HCT116 (cell line): Measurements from ENCODE around the gene FAM168A. TPM values are rescaled to one million over a fixed set of nuclear protein-coding genes. Genes with fewer than 3 reads are reported as not detected.

Experiments
- ATAC-seq: fragments of 200-7000 bp; cut with Tn5 transposase; 2 replicates; pipeline ENCODE4 v1.9.1; 2020; ENCODE audit warnings: mild to moderate bottlenecking, moderate library complexity
- BruUV-seq: library from RNA; stranded (reverse); fragments of 400-500 nt; replicated peaks from 2 replicates; lab custom pipeline; 2021; lab: Mats Ljungman, UMichigan
- CTCF ChIA-PET: fragments of 300-600 bp; sonication (Branson Sonifier 250); formaldehyde crosslinking; loops from one replicate; lab custom pipeline; 2021; ENCODE audit warnings: antibody characterized with exemption; lab: Charles Lee
- POLR2A ChIA-PET: fragments of 300-600, 350-600 bp; sonication (Branson Sonifier 250); formaldehyde crosslinking; loops from one replicate; lab custom pipeline; 2021; ENCODE audit warnings: antibody characterized with exemption; lab: Charles Lee
- RAD21 ChIA-PET, 2 experiments: fragments of 300-600 bp; sonication (Branson Sonifier 250); formaldehyde crosslinking; loops; one replicate each; lab custom pipeline; 2023; ENCODE audit warnings: low total read pairs in 2 of 2; ENCODE audit not compliant: uncharacterized antibody in 2 of 2, unreplicated experiment in 2 of 2, low non-redundant PET in 1 of 2; lab: Charles Lee
- DNase-seq: peaks from one replicate; pipeline ENCODE4 v3.0.0-alpha.2; 2010; ENCODE audit warnings: low read depth, low spot score
- H2AFZ ChIP-seq: fragments of 200-600 bp; shearing (Covaris generic), sonication (generic); 2 replicates; pipeline ENCODE4 v1.6.1; 2017; ENCODE audit warnings: low read depth, mixed run types, mixed read lengths, antibody characterized with exemption, low read length; ENCODE audit not compliant: poor library complexity, severe bottlenecking
- H3K27ac ChIP-seq: 2 replicates; pipeline ENCODE4 v1.5.1; 2012; ENCODE audit warnings: low read depth, low read length
- H3K27me3 ChIP-seq: fragments of 200-600 bp; sonication (generic); 2 replicates; pipeline ENCODE4 v1.6.1; 2016; ENCODE audit warnings: mixed run types, low read length, mixed read lengths; ENCODE audit not compliant: insufficient read depth
- H3K36me3 ChIP-seq, 2 experiments: fragments of 200-500 bp in 1 of 2; fragments of 200-600 bp in 1 of 2; sonication (Bioruptor generic) in 1 of 2; sonication (generic) in 1 of 2; 2 replicates each; pipeline versions ENCODE4 v1.5.1 to v1.6.1; 2014 to 2016; ENCODE audit warnings: low read length in 2 of 2, inconsistent platforms in 1 of 2, mixed read lengths in 1 of 2, mixed run types in 1 of 2; ENCODE audit not compliant: insufficient read depth in 2 of 2, control insufficient read depth in 1 of 2
- H3K4me1 ChIP-seq, 2 experiments: fragments of 200-600 bp in 1 of 2; sonication (generic) in 1 of 2; 2 replicates each; pipeline versions ENCODE4 v1.5.1 to v1.6.1; 2012 to 2017; ENCODE audit warnings: low read length in 2 of 2, inconsistent platforms in 1 of 2, mild to moderate bottlenecking in 1 of 2, mixed read lengths in 1 of 2, mixed run types in 1 of 2, moderate library complexity in 1 of 2; ENCODE audit not compliant: insufficient read depth in 2 of 2, control insufficient read depth in 1 of 2
- H3K4me2 ChIP-seq: fragments of 200-600 bp; sonication (generic); 2 replicates; pipeline ENCODE4 v1.6.1; 2017; ENCODE audit warnings: mixed run types, low read length, mixed read lengths
- H3K4me3 ChIP-seq, 2 experiments: fragments of 200-600 bp in 1 of 2; sonication (generic) in 1 of 2; replicated peaks in 1 of 2; 2 replicates each; pipeline ENCODE4 v1.5.1; 2011 to 2016; ENCODE audit warnings: low read length in 2 of 2, control low read depth in 1 of 2, low read depth in 1 of 2, mild to moderate bottlenecking in 1 of 2, mixed read lengths in 1 of 2, mixed run types in 1 of 2
- H3K79me2 ChIP-seq: fragments of 200-600 bp; sonication (generic); 2 replicates; pipeline ENCODE4 v1.6.1; 2017; ENCODE audit warnings: mild to moderate bottlenecking, mixed run types, low read length, moderate library complexity, mixed read lengths; ENCODE audit not compliant: insufficient read depth
- H3K9ac ChIP-seq: fragments of 200-600 bp; sonication (generic); 2 replicates; pipeline ENCODE4 v1.6.1; 2016; ENCODE audit warnings: low read length, mixed read lengths
- H3K9me2 ChIP-seq: fragments of 200-600 bp; sonication (generic), shearing (Covaris generic); 2 replicates; pipeline ENCODE4 v1.6.1; 2017; ENCODE audit warnings: mixed run types, mild to moderate bottlenecking, moderate library complexity; ENCODE audit not compliant: insufficient read depth
- H3K9me3 ChIP-seq, 2 experiments: fragments of 200-500 bp in 1 of 2; fragments of 200-600 bp in 1 of 2; sonication (Bioruptor generic) in 1 of 2; sonication (generic) in 1 of 2; 2 replicates each; pipeline ENCODE4 v1.6.1; 2014 to 2017; ENCODE audit warnings: low read length in 2 of 2, mixed read lengths in 2 of 2, inconsistent platforms in 1 of 2, low read depth in 1 of 2, mild to moderate bottlenecking in 1 of 2, mixed run types in 1 of 2, moderate library complexity in 1 of 2; ENCODE audit not compliant: control insufficient read depth in 1 of 2, insufficient read depth in 1 of 2
- H4K20me1 ChIP-seq: fragments of 200-600 bp; sonication (generic), shearing (Covaris generic); 2 replicates; pipeline ENCODE4 v1.6.1; 2017; ENCODE audit warnings: mixed run types, mild to moderate bottlenecking, moderate library complexity; ENCODE audit not compliant: insufficient read depth
- CBX3 ChIP-seq: IDR thresholded peaks from 2 replicates; pipeline ENCODE4 v1.6.1; 2012; ENCODE audit warnings: low read depth
- JUND ChIP-seq: IDR thresholded peaks from 2 replicates; pipeline ENCODE4 v1.6.1; 2012
- POLR2AphosphoS5 ChIP-seq: IDR thresholded peaks from 2 replicates; pipeline ENCODE4 v1.6.1; 2011; ENCODE audit warnings: mild to moderate bottlenecking, low read depth, low read length, moderate library complexity
- RAD21 ChIP-seq: IDR thresholded peaks from 2 replicates; pipeline ENCODE4 v1.6.1; 2012; ENCODE audit warnings: low read depth, mild to moderate bottlenecking
- SP1 ChIP-seq: IDR thresholded peaks from 2 replicates; pipeline ENCODE4 v1.6.1; 2012; ENCODE audit warnings: low read depth
- SRF ChIP-seq: IDR thresholded peaks from 2 replicates; pipeline ENCODE4 v1.6.1; 2012; ENCODE audit warnings: low read depth
- ZFX ChIP-seq: fragments of 450-650 bp; IDR thresholded peaks from 2 replicates; pipeline ENCODE4 v1.6.1; 2017
- ZNF274 ChIP-seq: fragments of 200-500 bp; sonication (Bioruptor generic); IDR thresholded peaks from 2 replicates; pipeline ENCODE4 v1.6.1; 2014; ENCODE audit warnings: mild to moderate bottlenecking, low read depth, low read length, inconsistent platforms
- intact Hi-C: fragments of 100-400 bp; cut with micrococcal nuclease; formaldehyde crosslinking; loops from 2 replicates; pipeline ENCODE4 v1.10.0; 2022
- total RNA-seq: library from RNA; stranded (reverse); gene quantifications from one replicate; pipeline ENCODE4 v1.2.1, GENCODE V29; 2021; ENCODE audit not compliant: unreplicated experiment
- TF ChIP-seq, protein P1 (sequence below): IDR thresholded peaks from 2 replicates; pipeline ENCODE4 v1.6.1; 2012
- TF ChIP-seq, protein P2 (sequence below), 3 experiments: fragments of 200-600 bp in 1 of 3; sonication (generic) in 1 of 3; IDR thresholded peaks in 2 of 3; conservative IDR thresholded peaks in 1 of 3; 2 replicates each; pipeline ENCODE4 v1.5.1; 2012 to 2017; ENCODE audit warnings: low read depth in 2 of 3, low read length in 2 of 3, antibody characterized with exemption in 1 of 3, borderline replicate concordance in 1 of 3, control low read depth in 1 of 3, mild to moderate bottlenecking in 1 of 3, mixed read lengths in 1 of 3, mixed run types in 1 of 3, moderate library complexity in 1 of 3; ENCODE audit not compliant: insufficient read depth in 1 of 3
- TF ChIP-seq, protein P3 (sequence below): IDR thresholded peaks from 2 replicates; pipeline ENCODE4 v1.6.1; 2012; ENCODE audit warnings: low read depth

The FAM168A gene
- total RNA-seq, 1 experiment from 2014 or later = 31.5 TPM

DNA sequence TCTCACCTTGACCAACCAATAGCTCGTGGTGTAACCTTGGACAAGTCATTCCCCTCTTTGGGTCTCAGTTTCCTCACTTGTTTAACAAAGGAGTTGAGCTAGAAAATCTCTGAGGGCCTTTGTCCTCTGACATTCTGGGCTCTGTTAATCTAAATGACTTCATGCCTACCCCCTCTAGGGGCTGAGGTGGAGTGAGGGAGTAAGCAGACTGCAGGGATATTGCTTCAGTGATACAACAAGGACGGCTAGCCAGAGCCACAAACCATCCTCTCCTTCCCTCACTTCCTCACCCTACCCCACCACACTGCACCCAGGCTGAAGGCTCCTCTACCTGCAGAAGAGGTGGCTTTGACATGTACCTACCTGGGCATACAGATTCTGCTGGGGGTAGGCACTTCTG, 186.9 kb downstream of the FAM168A start:
- DNase-seq (no peak), ATAC-seq (no peak)
- ChIA-PET POLR2A (no interaction called here), CTCF (no interaction called here), RAD21 (no interaction called here)
- no peak overlapping the region for H3K9ac ChIP-seq
- no peaks in the 10 kb centered on the region for H4K20me1 ChIP-seq
- H3K9me3 ChIP-seq = no peaks in the 10 kb centered on the region
- H2AFZ ChIP-seq = no peak overlapping the region
- H3K27ac ChIP-seq = no peak overlapping the region
- no peaks in the 10 kb centered on the region for H3K79me2 ChIP-seq
- H3K27me3 ChIP-seq = no peaks in the 10 kb centered on the region
- peaks cover 0 to 3% of the 10 kb centered on the region in 2 experiments; a peak in 1 of 4 replicates for H3K4me1 ChIP-seq
- peaks cover 0 to 4% of the 10 kb centered on the region in 2 experiments; a peak in 1 of 4 replicates for H3K36me3 ChIP-seq
- TF ChIP-seq, protein P1, sequence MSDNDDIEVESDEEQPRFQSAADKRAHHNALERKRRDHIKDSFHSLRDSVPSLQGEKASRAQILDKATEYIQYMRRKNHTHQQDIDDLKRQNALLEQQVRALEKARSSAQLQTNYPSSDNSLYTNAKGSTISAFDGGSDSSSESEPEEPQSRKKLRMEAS = no peak
- TF ChIP-seq SP1 = no peak
- TF ChIP-seq ZNF274 = no peak
- TF ChIP-seq, protein P2, sequence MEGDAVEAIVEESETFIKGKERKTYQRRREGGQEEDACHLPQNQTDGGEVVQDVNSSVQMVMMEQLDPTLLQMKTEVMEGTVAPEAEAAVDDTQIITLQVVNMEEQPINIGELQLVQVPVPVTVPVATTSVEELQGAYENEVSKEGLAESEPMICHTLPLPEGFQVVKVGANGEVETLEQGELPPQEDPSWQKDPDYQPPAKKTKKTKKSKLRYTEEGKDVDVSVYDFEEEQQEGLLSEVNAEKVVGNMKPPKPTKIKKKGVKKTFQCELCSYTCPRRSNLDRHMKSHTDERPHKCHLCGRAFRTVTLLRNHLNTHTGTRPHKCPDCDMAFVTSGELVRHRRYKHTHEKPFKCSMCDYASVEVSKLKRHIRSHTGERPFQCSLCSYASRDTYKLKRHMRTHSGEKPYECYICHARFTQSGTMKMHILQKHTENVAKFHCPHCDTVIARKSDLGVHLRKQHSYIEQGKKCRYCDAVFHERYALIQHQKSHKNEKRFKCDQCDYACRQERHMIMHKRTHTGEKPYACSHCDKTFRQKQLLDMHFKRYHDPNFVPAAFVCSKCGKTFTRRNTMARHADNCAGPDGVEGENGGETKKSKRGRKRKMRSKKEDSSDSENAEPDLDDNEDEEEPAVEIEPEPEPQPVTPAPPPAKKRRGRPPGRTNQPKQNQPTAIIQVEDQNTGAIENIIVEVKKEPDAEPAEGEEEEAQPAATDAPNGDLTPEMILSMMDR (IDR thresholded peaks at IDR 0.05 in 2 of 3, conservative IDR thresholded peaks at IDR 0.05 in 1 of 3; ENCODE audit: borderline replicate concordance in 1 of 3, insufficient read depth in 1 of 3, low read depth in 2 of 3, low read length in 2 of 3) = no peak
- no peak for TF ChIP-seq ZFX
- TF ChIP-seq, protein P3, sequence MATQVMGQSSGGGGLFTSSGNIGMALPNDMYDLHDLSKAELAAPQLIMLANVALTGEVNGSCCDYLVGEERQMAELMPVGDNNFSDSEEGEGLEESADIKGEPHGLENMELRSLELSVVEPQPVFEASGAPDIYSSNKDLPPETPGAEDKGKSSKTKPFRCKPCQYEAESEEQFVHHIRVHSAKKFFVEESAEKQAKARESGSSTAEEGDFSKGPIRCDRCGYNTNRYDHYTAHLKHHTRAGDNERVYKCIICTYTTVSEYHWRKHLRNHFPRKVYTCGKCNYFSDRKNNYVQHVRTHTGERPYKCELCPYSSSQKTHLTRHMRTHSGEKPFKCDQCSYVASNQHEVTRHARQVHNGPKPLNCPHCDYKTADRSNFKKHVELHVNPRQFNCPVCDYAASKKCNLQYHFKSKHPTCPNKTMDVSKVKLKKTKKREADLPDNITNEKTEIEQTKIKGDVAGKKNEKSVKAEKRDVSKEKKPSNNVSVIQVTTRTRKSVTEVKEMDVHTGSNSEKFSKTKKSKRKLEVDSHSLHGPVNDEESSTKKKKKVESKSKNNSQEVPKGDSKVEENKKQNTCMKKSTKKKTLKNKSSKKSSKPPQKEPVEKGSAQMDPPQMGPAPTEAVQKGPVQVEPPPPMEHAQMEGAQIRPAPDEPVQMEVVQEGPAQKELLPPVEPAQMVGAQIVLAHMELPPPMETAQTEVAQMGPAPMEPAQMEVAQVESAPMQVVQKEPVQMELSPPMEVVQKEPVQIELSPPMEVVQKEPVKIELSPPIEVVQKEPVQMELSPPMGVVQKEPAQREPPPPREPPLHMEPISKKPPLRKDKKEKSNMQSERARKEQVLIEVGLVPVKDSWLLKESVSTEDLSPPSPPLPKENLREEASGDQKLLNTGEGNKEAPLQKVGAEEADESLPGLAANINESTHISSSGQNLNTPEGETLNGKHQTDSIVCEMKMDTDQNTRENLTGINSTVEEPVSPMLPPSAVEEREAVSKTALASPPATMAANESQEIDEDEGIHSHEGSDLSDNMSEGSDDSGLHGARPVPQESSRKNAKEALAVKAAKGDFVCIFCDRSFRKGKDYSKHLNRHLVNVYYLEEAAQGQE = no peak
- TF ChIP-seq RAD21 = no peak
- no peak for TF ChIP-seq CBX3
- no peak for TF ChIP-seq SRF
- no peak for TF ChIP-seq JUND
- TF ChIP-seq POLR2AphosphoS5 = no peak
- H3K4me3 ChIP-seq = no peak overlapping the region
- H3K4me2 ChIP-seq = no peak overlapping the region
- no TSS peak for BruUV-seq
- intact Hi-C loops = no loop called here
- no peaks in the 10 kb centered on the region for H3K9me2 ChIP-seq
